K562 (cell line): ENCODE data around the gene SLC38A2. TPM values are rescaled to one million over a fixed set of nuclear protein-coding genes. Genes with fewer than 3 reads are reported as not detected.

Source experiments
- CREB3L1 ChIP-seq: fragments of 450-650 bp; IDR thresholded peaks from 2 replicates; pipeline ENCODE4 v1.6.1; 2014; ENCODE audit warnings: low read depth, mild to moderate bottlenecking, moderate library complexity, borderline replicate concordance
- DMBX1 ChIP-seq: fragments of 250-450 bp; sonication (Bioruptor Pico); IDR thresholded peaks from 2 replicates; pipeline ENCODE4 v1.8.0; 2022; ENCODE audit warnings: inconsistent platforms, mild to moderate bottlenecking, moderate library complexity, borderline replicate concordance
- EZH2 ChIP-seq: IDR thresholded peaks from 2 replicates; pipeline ENCODE4 v1.6.1; 2012; ENCODE audit warnings: low read depth, mild to moderate bottlenecking, inconsistent platforms, low read length, borderline replicate concordance
- GATAD2A ChIP-seq: fragments of 450-650 bp; IDR thresholded peaks from 2 replicates; pipeline ENCODE4 v1.6.1; 2017
- HIVEP1 ChIP-seq: fragments of 250-450 bp; sonication (Bioruptor Pico); IDR thresholded peaks from 2 replicates; pipeline ENCODE4 v1.4.0; 2020; ENCODE audit warnings: mild to moderate bottlenecking
- HOMEZ ChIP-seq: fragments of 250-450 bp; sonication (Bioruptor Pico); IDR thresholded peaks from 2 replicates; pipeline ENCODE4 v1.4.0; 2020; ENCODE audit warnings: mild to moderate bottlenecking, moderate library complexity
- IRF2 ChIP-seq: sonication (generic); formaldehyde crosslinking; IDR thresholded peaks from 2 replicates; pipeline ENCODE4 v1.8.1; 2022; ENCODE audit warnings: mild to moderate bottlenecking, missing genetic modification reagents
- MCM5 ChIP-seq: fragments of 450-650 bp; IDR thresholded peaks from 2 replicates; pipeline ENCODE4 v1.6.1; 2016; ENCODE audit warnings: low read depth
- NR4A1 ChIP-seq, 2 experiments: fragments of 250-450 bp in 1 of 2; fragments of 450-650 bp in 1 of 2; sonication (Bioruptor Pico) in 1 of 2; IDR thresholded peaks; 2 replicates each; pipeline versions ENCODE4 v1.4.0 to v1.6.1; 2016 to 2020; ENCODE audit warnings: mild to moderate bottlenecking in 2 of 2, missing compliant biosample characterization in 1 of 2, missing genetic modification characterization in 1 of 2, moderate library complexity in 1 of 2
- POLR3A ChIP-seq: IDR thresholded peaks from 2 replicates; pipeline ENCODE4 v1.6.1; 2011; ENCODE audit warnings: borderline replicate concordance, mild to moderate bottlenecking, moderate library complexity; ENCODE audit not compliant: insufficient read length, insufficient read depth; ENCODE audit errors: extremely low read depth
- POLR3G ChIP-seq: IDR thresholded peaks from 2 replicates; pipeline ENCODE4 v1.6.1; 2011; ENCODE audit not compliant: insufficient read length, insufficient replicate concordance; ENCODE audit errors: extremely low read depth
- SIN3B ChIP-seq: fragments of 450-650 bp; IDR thresholded peaks from 2 replicates; pipeline ENCODE4 v1.6.1; 2017; ENCODE audit warnings: low read depth, mild to moderate bottlenecking, moderate library complexity
- SREBF1 ChIP-seq: fragments of 150-350 bp; IDR thresholded peaks from 2 replicates; pipeline ENCODE4 v1.6.1; 2014; ENCODE audit warnings: antibody characterized with exemption, low read depth, low read length, borderline replicate concordance
- STAT6 ChIP-seq: sonication (generic); formaldehyde crosslinking; IDR thresholded peaks from 2 replicates; pipeline ENCODE4 v1.8.1; 2023; ENCODE audit warnings: mild to moderate bottlenecking, missing genetic modification reagents
- TSHZ1 ChIP-seq: fragments of 250-450 bp; sonication (Bioruptor Pico); IDR thresholded peaks from 2 replicates; pipeline ENCODE4 v1.4.0; 2020; ENCODE audit warnings: mild to moderate bottlenecking, moderate library complexity
- XRCC4 ChIP-seq: IDR thresholded peaks from one replicate; pipeline ENCODE4 v1.6.1; 2011; ENCODE audit not compliant: insufficient read depth, insufficient read length; ENCODE audit errors: extremely low read depth
- ZNF707 ChIP-seq: fragments of 250-450 bp; sonication (Bioruptor Pico); conservative IDR thresholded peaks from 2 replicates; pipeline ENCODE4 v1.8.0; 2022; ENCODE audit warnings: inconsistent platforms, mild to moderate bottlenecking, moderate library complexity
- ZSCAN29 ChIP-seq: fragments of 450-650 bp; IDR thresholded peaks from 2 replicates; pipeline ENCODE4 v1.6.1; 2017
- polyA plus RNA-seq, 8 experiments: library from polyadenylated mRNA; depleted of rRNA in 4 of 8; stranded (reverse) in 5 of 8; unstranded in 3 of 8; fragments of >200 nt; fragmentation: Nextera tagmentation in 2 of 8; fragmentation: Illumina TruSeq in 1 of 8; extraction: Ambion mirVana in 2 of 8; extraction: Trizol in 1 of 8; gene quantifications; 2 replicates each; pipeline versions ENCODE4 v1.2.1 to v1.2.3, GENCODE V29; 2011 to 2014; ENCODE audit warnings: inconsistent platforms in 1 of 8, missing spikeins in 1 of 8
- total RNA-seq, 7 experiments: library from RNA; depleted of rRNA in 6 of 7; stranded (reverse); fragments of >200 nt in 6 of 7; fragmentation: Illumina TruSeq in 2 of 7; extraction: Trizol in 2 of 7; gene quantifications; 2 replicates each; pipeline versions ENCODE4 v1.2.1 to v1.2.3, GENCODE V29; 2011 to 2021; ENCODE audit warnings: low replicate concordance in 1 of 7

Gene SLC38A2
- total and polyA plus RNA-seq, 9 of the 15 experiments (the other 6 are each of a cell fraction or from before 2014, with no cell fraction given) = 98.7 to 292 (median 143) TPM

GRCh38 chr12:46370792-46371717 is 1.5 kb downstream of the SLC38A2 start (continued):
- no peak for TF ChIP-seq STAT6 (CRISPR knock-in tag)
- TF ChIP-seq POLR3A = no peak
- TF ChIP-seq IRF2 (CRISPR knock-in tag) = no peak
- peak; percentile 45 for TF ChIP-seq SIN3B
- no peak for TF ChIP-seq MCM5
- no peak for TF ChIP-seq HOMEZ (CRISPR knock-in tag)
- TF ChIP-seq CREB3L1 = no peak; the same call in 1 of the 2 replicates
- TF ChIP-seq DMBX1 (CRISPR knock-in tag) = 0 out of 2 replicates have a peak, but pooled peaks have one; percentile 27
- no peak for TF ChIP-seq POLR3G
- no peak for TF ChIP-seq GATAD2A
- TF ChIP-seq SREBF1 = no peak
- no peak for TF ChIP-seq ZSCAN29
- TF ChIP-seq TSHZ1 (CRISPR knock-in tag) = no peak
- TF ChIP-seq NR4A1 (CRISPR knock-in tag; IDR thresholded peaks at IDR 0.05) = no peak
- no peak for TF ChIP-seq NR4A1 (tag; IDR thresholded peaks at IDR 0.05)
- TF ChIP-seq EZH2 = no peak
- TF ChIP-seq HIVEP1 (CRISPR knock-in tag) = no peak
- TF ChIP-seq ZNF707 (CRISPR knock-in tag) = no peak
- no peak for TF ChIP-seq XRCC4
